Astrocyte (in vitro differentiated cells and primary cell): ENCODE measurements around the gene ELK3. TPM values are rescaled to one million over a fixed set of nuclear protein-coding genes. Genes with fewer than 3 reads are reported as not detected.

Experiments
- DNase-seq: peaks from one replicate; pipeline ENCODE4 v3.0.0-alpha.2; 2010; ENCODE audit warnings: low read depth
- FAIRE-seq: peaks from 2 replicates; lab custom pipeline; 2011; peaks lifted over from hg19 to GRCh38; lab: Jason Lieb, UNC
- H2AFZ ChIP-seq: 2 replicates; pipeline ENCODE4 v1.6.0; 2012; ENCODE audit warnings: low read depth, low read length, inconsistent platforms
- H3K27ac ChIP-seq: 2 replicates; pipeline ENCODE4 v1.5.1; 2011; ENCODE audit warnings: low read depth, low read length, inconsistent platforms
- H3K27me3 ChIP-seq: 2 replicates; pipeline ENCODE4 v1.6.0; 2011; ENCODE audit warnings: low read length, inconsistent platforms; ENCODE audit not compliant: insufficient read depth
- H3K36me3 ChIP-seq: 2 replicates; pipeline ENCODE4 v1.5.1; 2011; ENCODE audit warnings: low read length, inconsistent platforms; ENCODE audit not compliant: insufficient read depth
- H3K4me1 ChIP-seq: 2 replicates; pipeline ENCODE4 v1.5.1; 2011; ENCODE audit warnings: low read length, inconsistent platforms; ENCODE audit not compliant: insufficient read depth
- H3K4me2 ChIP-seq: 2 replicates; pipeline ENCODE4 v1.6.0; 2012; ENCODE audit warnings: low read length, inconsistent platforms
- H3K4me3 ChIP-seq: 2 replicates; pipeline ENCODE4 v1.5.1; 2011; ENCODE audit warnings: low read depth, mild to moderate bottlenecking, low read length, inconsistent platforms; ENCODE audit not compliant: insufficient read depth
- H3K79me2 ChIP-seq: 2 replicates; pipeline ENCODE4 v1.6.0; 2012; ENCODE audit warnings: mild to moderate bottlenecking, low read length, inconsistent platforms; ENCODE audit not compliant: insufficient read depth
- H3K9ac ChIP-seq: 2 replicates; pipeline ENCODE4 v1.6.0; 2012; ENCODE audit warnings: mild to moderate bottlenecking, low read length, inconsistent platforms
- H3K9me3 ChIP-seq: 2 replicates; pipeline ENCODE4 v1.5.1; 2012; ENCODE audit warnings: low read depth, mild to moderate bottlenecking, low read length, inconsistent platforms; ENCODE audit not compliant: insufficient read depth
- H4K20me1 ChIP-seq: 2 replicates; pipeline ENCODE4 v1.6.0; 2012; ENCODE audit warnings: low read length, inconsistent platforms; ENCODE audit not compliant: insufficient read depth
- H3K27ac Mint-ChIP-seq: one replicate; pipeline ENCODE4 v1.8.0; 2021; ENCODE audit warnings: mild to moderate bottlenecking, mixed read lengths; ENCODE audit not compliant: unreplicated experiment
- H3K27me3 Mint-ChIP-seq: one replicate; pipeline ENCODE4 v1.8.0; 2021; ENCODE audit warnings: low read depth, mixed read lengths; ENCODE audit not compliant: unreplicated experiment
- H3K36me3 Mint-ChIP-seq: one replicate; pipeline ENCODE4 v1.8.0; 2021; ENCODE audit warnings: low read depth, mixed read lengths; ENCODE audit not compliant: unreplicated experiment
- H3K4me1 Mint-ChIP-seq: one replicate; pipeline ENCODE4 v1.8.0; 2021; ENCODE audit warnings: low read depth, mixed read lengths; ENCODE audit not compliant: unreplicated experiment
- H3K4me3 Mint-ChIP-seq: one replicate; pipeline ENCODE4 v1.8.0; 2021; ENCODE audit warnings: mild to moderate bottlenecking, moderate library complexity, mixed read lengths; ENCODE audit not compliant: unreplicated experiment
- H3K9me3 Mint-ChIP-seq: one replicate; pipeline ENCODE4 v1.8.0; 2021; ENCODE audit warnings: mild to moderate bottlenecking, mixed read lengths; ENCODE audit not compliant: unreplicated experiment
- EZH2 ChIP-seq: IDR thresholded peaks from 2 replicates; pipeline ENCODE4 v1.6.1; 2012; ENCODE audit warnings: mild to moderate bottlenecking, low read length, inconsistent platforms; ENCODE audit not compliant: insufficient read depth
- total RNA-seq: library from RNA; stranded (reverse); gene quantifications from 2 replicates; pipeline ENCODE4 v1.2.1, GENCODE V29; 2021
- TF ChIP-seq, protein P1 (sequence below): IDR thresholded peaks from 2 replicates; pipeline ENCODE4 v1.5.1; 2011; ENCODE audit warnings: low read depth, mild to moderate bottlenecking, inconsistent platforms, low read length, moderate library complexity; ENCODE audit not compliant: insufficient read depth

The ELK3 gene
- total RNA-seq, 1 donor from 2014 or later: 62.7 TPM

DNA sequence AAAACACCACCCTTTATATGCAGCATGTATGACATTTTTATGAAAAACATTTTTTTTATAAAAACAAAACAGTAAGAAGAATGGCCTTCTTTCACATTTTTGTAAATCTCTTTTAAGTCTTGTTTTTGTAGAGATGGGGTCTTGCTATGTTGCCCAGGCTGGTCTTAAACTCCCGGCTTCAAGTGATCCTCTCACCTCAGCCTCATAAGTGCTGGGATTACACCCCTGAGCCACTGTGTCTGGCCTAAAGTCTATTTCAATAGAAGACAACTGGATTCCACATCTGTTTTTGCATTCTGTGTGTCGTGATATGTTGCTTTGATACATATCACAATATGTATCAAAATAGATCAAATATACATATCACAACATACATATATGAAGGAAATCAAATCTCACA, 98.9 kb downstream of the ELK3 start:
- H3K4me1 Mint-ChIP-seq: peaks cover 3% of the 10 kb centered on the region
- H2AFZ ChIP-seq: no peak overlapping the region
- H3K27ac ChIP-seq: no peak overlapping the region
- no peak overlapping the region for H3K4me2 ChIP-seq
- no peak overlapping the region for H3K4me3 Mint-ChIP-seq
- H3K4me3 ChIP-seq: no peak overlapping the region
- no peaks in the 10 kb centered on the region for H3K27me3 Mint-ChIP-seq
- H3K36me3 Mint-ChIP-seq: peaks cover 14% of the 10 kb centered on the region
- TF ChIP-seq, protein P1, sequence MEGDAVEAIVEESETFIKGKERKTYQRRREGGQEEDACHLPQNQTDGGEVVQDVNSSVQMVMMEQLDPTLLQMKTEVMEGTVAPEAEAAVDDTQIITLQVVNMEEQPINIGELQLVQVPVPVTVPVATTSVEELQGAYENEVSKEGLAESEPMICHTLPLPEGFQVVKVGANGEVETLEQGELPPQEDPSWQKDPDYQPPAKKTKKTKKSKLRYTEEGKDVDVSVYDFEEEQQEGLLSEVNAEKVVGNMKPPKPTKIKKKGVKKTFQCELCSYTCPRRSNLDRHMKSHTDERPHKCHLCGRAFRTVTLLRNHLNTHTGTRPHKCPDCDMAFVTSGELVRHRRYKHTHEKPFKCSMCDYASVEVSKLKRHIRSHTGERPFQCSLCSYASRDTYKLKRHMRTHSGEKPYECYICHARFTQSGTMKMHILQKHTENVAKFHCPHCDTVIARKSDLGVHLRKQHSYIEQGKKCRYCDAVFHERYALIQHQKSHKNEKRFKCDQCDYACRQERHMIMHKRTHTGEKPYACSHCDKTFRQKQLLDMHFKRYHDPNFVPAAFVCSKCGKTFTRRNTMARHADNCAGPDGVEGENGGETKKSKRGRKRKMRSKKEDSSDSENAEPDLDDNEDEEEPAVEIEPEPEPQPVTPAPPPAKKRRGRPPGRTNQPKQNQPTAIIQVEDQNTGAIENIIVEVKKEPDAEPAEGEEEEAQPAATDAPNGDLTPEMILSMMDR: no peak
- TF ChIP-seq EZH2: no peak
- peaks cover 11% of the 10 kb centered on the region for H4K20me1 ChIP-seq
- H3K27me3 ChIP-seq: no peaks in the 10 kb centered on the region
- no peaks in the 10 kb centered on the region for H3K9me3 Mint-ChIP-seq
- H3K9ac ChIP-seq: no peak overlapping the region
- FAIRE-seq (no peak), DNase-seq (no peak)
- H3K9me3 ChIP-seq: no peaks in the 10 kb centered on the region
- H3K27ac Mint-ChIP-seq: no peak overlapping the region
- H3K4me1 ChIP-seq: no peaks in the 10 kb centered on the region
- H3K36me3 ChIP-seq: peaks cover 46% of the 10 kb centered on the region
- peaks cover 11% of the 10 kb centered on the region for H3K79me2 ChIP-seq

DNA sequence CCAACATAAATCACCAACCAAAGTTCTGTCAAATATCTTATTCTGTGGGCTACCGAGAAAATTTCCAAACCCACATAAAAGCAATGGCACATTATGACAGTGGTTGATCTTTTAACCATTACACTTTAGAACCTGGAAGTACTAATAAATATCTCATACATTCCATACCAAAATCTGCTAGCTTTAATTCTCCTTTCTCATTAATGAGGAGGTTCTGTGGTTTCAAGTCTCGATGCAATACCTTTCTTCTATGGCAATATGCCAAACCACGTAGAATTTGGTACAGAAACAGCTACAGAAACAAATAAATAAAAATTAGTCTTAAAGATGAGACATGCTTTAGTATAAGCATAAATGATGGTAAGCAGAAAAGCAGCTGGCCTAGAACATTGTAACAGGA, 100.7 kb downstream of the ELK3 start:
- H3K36me3 ChIP-seq: peaks cover 37% of the 10 kb centered on the region
- DNase-seq: peak; percentile 74
- no peak overlapping the region for H3K27ac ChIP-seq
- peaks cover 7% of the 10 kb centered on the region for H4K20me1 ChIP-seq
- FAIRE-seq: no peak
- H2AFZ ChIP-seq: no peak overlapping the region
- no peaks in the 10 kb centered on the region for H3K4me1 ChIP-seq
- no peaks in the 10 kb centered on the region for H3K27me3 ChIP-seq
- H3K9ac ChIP-seq: no peak overlapping the region
- Mint-ChIP-seq H3K27ac (no peak overlapping the region), H3K27me3 (no peaks in the 10 kb centered on the region), H3K9me3 (no peaks in the 10 kb centered on the region), H3K4me1 (peaks cover 5% of the 10 kb centered on the region), H3K4me3 (no peak overlapping the region), H3K36me3 (peaks cover 17% of the 10 kb centered on the region)
- no peak overlapping the region for H3K4me3 ChIP-seq
- no peak overlapping the region for H3K4me2 ChIP-seq
- peaks cover 4% of the 10 kb centered on the region for H3K79me2 ChIP-seq
- TF ChIP-seq, protein P1: no peak
- no peak for TF ChIP-seq EZH2
- H3K9me3 ChIP-seq: no peaks in the 10 kb centered on the region

DNA sequence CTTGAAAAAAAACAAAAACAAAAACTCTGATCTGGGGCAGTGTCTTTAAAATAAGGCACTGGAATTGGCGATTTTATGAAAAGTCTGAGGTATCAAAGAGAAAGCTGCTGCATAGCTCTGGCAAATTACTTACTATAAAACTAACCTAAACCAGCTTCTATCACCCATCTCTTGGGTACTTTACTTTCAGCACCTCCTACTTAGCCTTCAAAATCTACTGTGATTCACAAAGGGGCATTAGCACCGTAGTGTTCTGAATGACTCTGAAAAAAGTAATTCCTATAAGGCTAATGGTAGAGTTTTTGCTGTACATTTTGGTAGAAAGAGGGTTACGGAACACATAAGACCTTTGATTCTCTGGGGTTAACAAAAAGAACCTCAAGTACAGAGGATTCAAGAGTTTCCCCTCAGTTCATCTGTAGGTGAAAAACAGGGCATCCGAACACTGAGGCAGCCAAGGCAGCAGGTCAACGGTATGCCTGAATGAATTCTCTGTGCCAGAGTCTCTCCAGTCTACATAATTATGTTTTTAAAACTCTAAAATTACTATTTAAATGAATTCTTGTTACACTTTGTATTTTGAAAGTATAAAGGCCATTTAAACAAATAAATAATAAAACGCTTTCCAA, 101.5 kb downstream of the ELK3 start:
- no peak for TF ChIP-seq EZH2
- TF ChIP-seq, protein P1: no peak
- peaks cover 4% of the 10 kb centered on the region for H3K79me2 ChIP-seq
- FAIRE-seq: no peak
- Mint-ChIP-seq H3K27me3 (no peaks in the 10 kb centered on the region), H3K4me3 (no peak overlapping the region), H3K27ac (no peak overlapping the region), H3K36me3 (peaks cover 20% of the 10 kb centered on the region), H3K9me3 (no peaks in the 10 kb centered on the region), H3K4me1 (peaks cover 7% of the 10 kb centered on the region)
- no peaks in the 10 kb centered on the region for H3K9me3 ChIP-seq
- no peak overlapping the region for H3K4me3 ChIP-seq
- H3K9ac ChIP-seq: no peak overlapping the region
- DNase-seq: no peak
- peaks cover 37% of the 10 kb centered on the region for H3K36me3 ChIP-seq
- no peaks in the 10 kb centered on the region for H3K4me1 ChIP-seq
- no peak overlapping the region for H3K4me2 ChIP-seq
- H2AFZ ChIP-seq: no peak overlapping the region
- H3K27me3 ChIP-seq: no peaks in the 10 kb centered on the region
- peaks cover 7% of the 10 kb centered on the region for H4K20me1 ChIP-seq
- no peak overlapping the region for H3K27ac ChIP-seq
